HepG2 (cell line): ENCODE data around the gene MORF4L1.

Source experiments
- PCBP1 ChIP-seq: fragments of 200-400 bp; formaldehyde crosslinking; IDR thresholded peaks from 2 replicates; pipeline ENCODE4 v1.6.1; 2017; ENCODE audit warnings: mild to moderate bottlenecking, low read depth, low read length, borderline replicate concordance
- ZFYVE20 ChIP-seq: sonication (generic); formaldehyde crosslinking; IDR thresholded peaks from 2 replicates; pipeline ENCODE4 v1.8.0; 2023; ENCODE audit warnings: low read depth, mild to moderate bottlenecking, moderate library complexity, missing genetic modification reagents, borderline replicate concordance

GRCh38 chr15:78921517-78921916, 48.8 kb downstream of the MORF4L1 start:
- TF ChIP-seq ZFYVE20 (CRISPR knock-in tag) (no peak), PCBP1 (no peak)
